ENCODE results near the gene EIF6.

EIF6 gene

DNA sequence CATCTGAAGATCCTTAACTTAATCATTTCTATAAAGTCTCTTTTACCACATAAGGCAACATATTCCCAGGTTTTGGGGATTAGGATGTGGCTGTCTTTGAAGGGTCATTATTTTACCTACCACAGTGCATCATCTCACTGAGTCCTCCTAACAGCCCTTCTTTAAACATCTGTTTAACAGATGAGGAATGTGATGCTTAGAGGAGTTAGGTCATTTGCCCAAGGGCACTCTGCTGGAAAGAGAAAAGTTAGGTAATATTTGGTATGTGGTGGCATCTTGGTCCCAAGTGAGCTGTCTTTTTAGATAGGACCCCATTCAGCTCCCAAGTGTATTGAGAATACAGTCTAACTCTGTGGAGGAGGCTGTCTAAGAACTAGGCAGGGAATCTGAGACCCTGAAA, 47.1 kb downstream of the EIF6 start:
- Histone ChIP-seq H4K12ac (ENCODE audit: low read depth, low read length) (no peak overlapping the region), H3K4me1 (ENCODE audit: control insufficient read depth in 1 of 2, insufficient read depth in 2 of 2, low read length in 2 of 2) (peaks cover 12 to 13% of the 10 kb centered on the region in 2 experiments), H3K27ac (ENCODE audit: low read depth, low read length) (no peak overlapping the region), H3K4me2 (ENCODE audit: low read length) (no peak overlapping the region), H3K4me3 (ENCODE audit: low read depth, low read length) (no peak overlapping the region), H2BK5ac (ENCODE audit: low read depth, low read length, poor library complexity) (no peak overlapping the region), H3K36me3 (ENCODE audit: control insufficient read depth in 1 of 2, insufficient read depth in 2 of 2, low read length in 2 of 2) (no peaks in the 10 kb centered on the region), H3K23ac (ENCODE audit: low read length) (no peak overlapping the region), H3K4ac (ENCODE audit: low read depth, low read length) (no peak overlapping the region), H3K9ac (ENCODE audit: low read length) (no peak overlapping the region), H4K91ac (ENCODE audit: low read depth, low read length) (no peak overlapping the region), H2AFZ (ENCODE audit: insufficient read depth, low read length, poor library complexity) (no peak overlapping the region), H2BK120ac (ENCODE audit: insufficient read depth, low read length, poor library complexity) (no peak overlapping the region), H3K14ac (ENCODE audit: low read length) (no peak overlapping the region), H2AK5ac (ENCODE audit: low read length) (no peak overlapping the region), H3K18ac (ENCODE audit: low read length) (no peak overlapping the region), H3K9me3 (ENCODE audit: insufficient read depth, low read depth, low read length) (peaks cover 3% of the 10 kb centered on the region), H3K79me2 (ENCODE audit: control insufficient read depth, insufficient read depth, low read length, poor library complexity) (no peaks in the 10 kb centered on the region), H4K8ac (ENCODE audit: low read depth, low read length) (no peak overlapping the region), H3K79me1 (ENCODE audit: low read length) (no peaks in the 10 kb centered on the region), H3K27me3 (ENCODE audit: insufficient read depth, low read length) (no peaks in the 10 kb centered on the region), H2BK12ac (ENCODE audit: low read length) (no peak overlapping the region)
- DNase-seq: peak; percentile 27 to 78

DNA sequence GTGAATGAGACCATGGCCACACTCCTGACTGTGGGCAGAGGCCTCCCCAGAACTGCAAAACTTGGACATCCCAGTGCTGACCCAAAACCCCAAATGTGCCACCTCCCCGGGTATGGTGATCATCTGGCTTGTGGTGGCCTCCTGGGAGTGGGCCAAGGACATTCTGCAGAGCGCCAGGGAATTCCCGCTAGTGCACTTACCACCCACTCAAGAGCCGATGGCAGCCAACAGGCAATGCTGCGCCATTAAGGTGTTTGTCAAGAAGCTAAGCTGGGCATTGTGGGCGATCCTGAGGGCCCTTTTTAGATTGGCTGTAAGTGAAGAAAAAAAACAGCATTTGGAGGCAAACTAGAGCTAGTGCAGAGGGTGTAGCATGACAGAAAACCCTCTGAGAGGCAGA, 48.7 kb downstream of the EIF6 start:
- Histone ChIP-seq H3K4me2 (ENCODE audit: low read length) (no peak overlapping the region), H4K8ac (ENCODE audit: low read depth, low read length) (no peak overlapping the region), H3K27ac (ENCODE audit: low read depth, low read length) (no peak overlapping the region), H2AK5ac (ENCODE audit: low read length) (no peak overlapping the region), H3K79me2 (ENCODE audit: control insufficient read depth, insufficient read depth, low read length, poor library complexity) (no peaks in the 10 kb centered on the region), H3K36me3 (ENCODE audit: control insufficient read depth in 1 of 2, insufficient read depth in 2 of 2, low read length in 2 of 2) (no peaks in the 10 kb centered on the region), H2BK5ac (ENCODE audit: low read depth, low read length, poor library complexity) (no peak overlapping the region), H3K4me1 (ENCODE audit: control insufficient read depth in 1 of 2, insufficient read depth in 2 of 2, low read length in 2 of 2) (peaks cover 6 to 8% of the 10 kb centered on the region in 2 experiments), H4K12ac (ENCODE audit: low read depth, low read length) (no peak overlapping the region), H3K27me3 (ENCODE audit: insufficient read depth, low read length) (no peaks in the 10 kb centered on the region), H2BK120ac (ENCODE audit: insufficient read depth, low read length, poor library complexity) (no peak overlapping the region), H3K9ac (ENCODE audit: low read length) (no peak overlapping the region), H3K9me3 (ENCODE audit: insufficient read depth, low read depth, low read length) (peaks cover 3% of the 10 kb centered on the region), H3K18ac (ENCODE audit: low read length) (no peak overlapping the region), H3K79me1 (ENCODE audit: low read length) (no peaks in the 10 kb centered on the region), H3K23ac (ENCODE audit: low read length) (no peak overlapping the region), H2AFZ (ENCODE audit: insufficient read depth, low read length, poor library complexity) (no peak overlapping the region), H4K91ac (ENCODE audit: low read depth, low read length) (no peak overlapping the region), H3K4me3 (ENCODE audit: low read depth, low read length) (no peak overlapping the region), H3K14ac (ENCODE audit: low read length) (no peak overlapping the region), H2BK12ac (ENCODE audit: low read length) (no peak overlapping the region), H3K4ac (ENCODE audit: low read depth, low read length) (no peak overlapping the region)
- no CpG with 5 or more reads among the region's 6 CpGs for WGBS (ENCODE audit: extremely low coverage, insufficient coverage, insufficient read length)
- DNase-seq: no peak

DNA sequence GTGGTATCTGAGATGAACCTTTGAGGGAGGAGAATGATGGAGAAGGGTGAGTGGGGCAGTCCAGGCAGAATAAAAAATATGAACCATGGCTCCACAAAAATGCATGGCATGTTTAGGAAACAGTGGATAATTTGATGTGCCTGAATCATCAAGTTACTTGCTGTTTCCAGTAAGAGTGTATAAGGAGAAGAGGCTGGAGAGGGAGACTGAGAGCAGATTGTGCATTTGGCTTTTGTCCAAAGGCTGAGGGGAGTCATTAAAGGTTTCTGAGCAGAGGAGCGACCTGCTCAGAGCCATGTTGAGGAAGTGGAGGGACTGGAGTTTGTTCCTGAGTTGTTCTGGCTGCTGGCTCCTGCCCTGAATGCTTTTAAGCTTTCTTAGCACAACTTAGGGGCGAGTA, 52.0 kb downstream of the EIF6 start:
- Histone ChIP-seq H3K36me3 (ENCODE audit: control insufficient read depth in 1 of 2, insufficient read depth in 2 of 2, low read length in 2 of 2) (no peaks in the 10 kb centered on the region), H2BK120ac (ENCODE audit: insufficient read depth, low read length, poor library complexity) (no peak overlapping the region), H2BK12ac (ENCODE audit: low read length) (no peak overlapping the region), H4K8ac (ENCODE audit: low read depth, low read length) (no peak overlapping the region), H3K79me1 (ENCODE audit: low read length) (no peaks in the 10 kb centered on the region), H3K14ac (ENCODE audit: low read length) (no peak overlapping the region), H3K27me3 (ENCODE audit: insufficient read depth, low read length) (peaks cover under 1% of the 10 kb centered on the region), H3K23ac (ENCODE audit: low read length) (no peak overlapping the region), H2AK5ac (ENCODE audit: low read length) (no peak overlapping the region), H3K4me1 (ENCODE audit: control insufficient read depth in 1 of 2, insufficient read depth in 2 of 2, low read length in 2 of 2) (no peaks in the 10 kb centered on the region), H3K18ac (ENCODE audit: low read length) (no peak overlapping the region), H3K9ac (ENCODE audit: low read length) (no peak overlapping the region), H3K4ac (ENCODE audit: low read depth, low read length) (no peak overlapping the region), H3K27ac (ENCODE audit: low read depth, low read length) (no peak overlapping the region), H3K4me3 (ENCODE audit: low read depth, low read length) (no peak overlapping the region), H4K91ac (ENCODE audit: low read depth, low read length) (no peak overlapping the region), H2BK5ac (ENCODE audit: low read depth, low read length, poor library complexity) (no peak overlapping the region), H3K9me3 (ENCODE audit: insufficient read depth, low read depth, low read length) (peaks cover 3% of the 10 kb centered on the region), H3K79me2 (ENCODE audit: control insufficient read depth, insufficient read depth, low read length, poor library complexity) (no peaks in the 10 kb centered on the region), H3K4me2 (ENCODE audit: low read length) (no peak overlapping the region), H4K12ac (ENCODE audit: low read depth, low read length) (no peak overlapping the region), H2AFZ (ENCODE audit: insufficient read depth, low read length, poor library complexity) (no peak overlapping the region)
- no peak for DNase-seq
- WGBS (ENCODE audit: extremely low coverage, insufficient coverage, insufficient read length): no CpG with 5 or more reads among the region's 2 CpGs
